ENCODE results near the gene GIPR. TPM values are rescaled to one million over a fixed set of nuclear protein-coding genes. Genes with fewer than 3 reads are reported as not detected.

GIPR gene
- total RNA-seq, 1 donor from 2014 or later = 27.2 TPM

DNA sequence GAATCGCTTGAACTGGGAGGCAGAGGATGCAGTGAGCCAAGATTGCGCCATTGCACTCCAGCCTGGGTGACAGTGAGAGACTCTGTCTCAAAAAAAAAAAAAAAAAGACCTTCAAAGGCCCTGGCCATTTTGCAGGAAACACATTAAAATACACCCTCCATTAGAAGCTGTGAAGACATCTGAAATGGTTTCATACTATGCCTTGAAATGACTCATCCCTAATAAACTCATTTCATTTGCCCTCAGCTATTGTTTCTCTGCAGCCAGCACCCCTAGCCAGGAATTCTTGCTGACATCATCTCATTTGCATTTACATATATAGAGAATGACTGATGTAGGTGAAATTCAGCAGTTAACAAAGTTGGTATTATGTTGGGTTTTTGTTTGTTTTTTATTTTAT lies 37.6 kb upstream of the GIPR start:
- no peaks in the 10 kb centered on the region for H3K27me3 Mint-ChIP-seq
- H3K4me3 Mint-ChIP-seq (ENCODE audit: low read depth) = no peak overlapping the region
- TF ChIP-seq, protein P1, sequence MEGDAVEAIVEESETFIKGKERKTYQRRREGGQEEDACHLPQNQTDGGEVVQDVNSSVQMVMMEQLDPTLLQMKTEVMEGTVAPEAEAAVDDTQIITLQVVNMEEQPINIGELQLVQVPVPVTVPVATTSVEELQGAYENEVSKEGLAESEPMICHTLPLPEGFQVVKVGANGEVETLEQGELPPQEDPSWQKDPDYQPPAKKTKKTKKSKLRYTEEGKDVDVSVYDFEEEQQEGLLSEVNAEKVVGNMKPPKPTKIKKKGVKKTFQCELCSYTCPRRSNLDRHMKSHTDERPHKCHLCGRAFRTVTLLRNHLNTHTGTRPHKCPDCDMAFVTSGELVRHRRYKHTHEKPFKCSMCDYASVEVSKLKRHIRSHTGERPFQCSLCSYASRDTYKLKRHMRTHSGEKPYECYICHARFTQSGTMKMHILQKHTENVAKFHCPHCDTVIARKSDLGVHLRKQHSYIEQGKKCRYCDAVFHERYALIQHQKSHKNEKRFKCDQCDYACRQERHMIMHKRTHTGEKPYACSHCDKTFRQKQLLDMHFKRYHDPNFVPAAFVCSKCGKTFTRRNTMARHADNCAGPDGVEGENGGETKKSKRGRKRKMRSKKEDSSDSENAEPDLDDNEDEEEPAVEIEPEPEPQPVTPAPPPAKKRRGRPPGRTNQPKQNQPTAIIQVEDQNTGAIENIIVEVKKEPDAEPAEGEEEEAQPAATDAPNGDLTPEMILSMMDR (IDR thresholded peaks at IDR 0.05; ENCODE audit: unreplicated experiment) = no peak
- no peak overlapping the region for H3K27ac Mint-ChIP-seq
- H3K4me1 Mint-ChIP-seq (ENCODE audit: low read depth) = no peaks in the 10 kb centered on the region
- no peak for DNase-seq (ENCODE audit: low spot score, unreplicated experiment)
- H3K36me3 Mint-ChIP-seq (ENCODE audit: insufficient read depth) = peaks cover 4% of the 10 kb centered on the region
- H3K9me3 Mint-ChIP-seq (ENCODE audit: low read depth) = no peaks in the 10 kb centered on the region

DNA sequence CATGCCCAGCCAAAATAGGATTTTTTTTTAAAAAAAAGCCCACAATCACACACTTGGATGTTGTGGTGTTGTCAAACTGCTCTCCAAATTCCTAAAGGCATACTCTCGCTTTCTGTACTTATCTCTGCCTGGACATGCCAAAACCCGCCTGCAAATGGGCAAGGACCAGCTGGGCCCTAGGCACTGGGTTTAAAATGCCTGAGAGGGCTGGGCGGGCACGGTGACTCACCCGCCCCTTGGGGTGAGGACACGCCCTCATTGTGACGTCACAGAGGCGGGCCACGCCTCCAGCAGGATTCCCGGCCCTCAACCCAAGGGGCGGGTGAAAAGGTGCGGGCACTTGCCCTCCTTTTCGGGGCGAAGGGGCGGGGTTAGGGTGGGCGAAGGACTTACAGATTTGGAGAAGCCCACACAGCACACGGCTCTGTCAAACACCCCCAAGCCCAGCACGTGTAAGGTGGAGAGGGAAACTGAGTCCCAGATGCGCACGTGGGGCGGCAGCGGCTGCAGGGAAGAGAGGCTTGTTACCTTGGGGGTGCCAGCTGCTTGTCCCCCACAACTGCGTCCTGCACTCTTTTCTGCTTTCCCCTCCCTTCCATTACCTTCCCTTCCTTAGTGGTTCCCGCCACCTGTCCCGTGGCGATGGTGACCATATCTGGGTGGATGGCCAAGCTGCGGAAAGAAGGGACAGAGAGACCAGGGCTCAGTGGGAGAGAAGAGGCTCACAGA lies 35.4 kb upstream of the GIPR start:
- Mint-ChIP-seq H3K27me3 (no peaks in the 10 kb centered on the region), H3K4me3 (ENCODE audit: low read depth) (no peak overlapping the region), H3K9me3 (ENCODE audit: low read depth) (no peaks in the 10 kb centered on the region), H3K4me1 (ENCODE audit: low read depth) (no peaks in the 10 kb centered on the region), H3K27ac (peak overlapping the region; percentile 88), H3K36me3 (ENCODE audit: insufficient read depth) (peaks cover under 1% of the 10 kb centered on the region)
- peak; percentile 62 for DNase-seq (ENCODE audit: low spot score, unreplicated experiment)
- TF ChIP-seq, protein P1 (IDR thresholded peaks at IDR 0.05; ENCODE audit: unreplicated experiment) = no peak

DNA sequence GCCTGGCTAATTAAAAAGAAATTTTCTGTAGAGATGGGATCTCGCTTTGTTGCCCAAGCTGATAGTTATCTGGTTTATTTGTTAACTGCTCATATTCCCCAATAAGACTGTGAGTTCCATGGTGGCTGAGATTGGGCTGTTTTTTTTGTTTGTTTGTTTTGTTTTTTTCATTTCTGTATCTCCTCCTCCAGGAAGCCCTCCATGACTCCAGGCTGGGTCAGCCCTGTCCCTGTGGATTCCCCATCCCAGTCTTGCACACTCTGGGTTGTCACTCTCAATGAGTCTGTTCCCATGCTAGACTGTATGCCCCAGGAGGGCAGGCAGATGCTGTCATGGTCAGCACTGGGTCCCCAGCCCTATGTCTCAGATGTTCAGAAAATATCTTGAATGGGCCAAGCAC lies 31.7 kb upstream of the GIPR start:
- H3K4me1 Mint-ChIP-seq (ENCODE audit: low read depth) = peaks cover 14% of the 10 kb centered on the region
- no peak overlapping the region for H3K27ac Mint-ChIP-seq
- H3K9me3 Mint-ChIP-seq (ENCODE audit: low read depth) = peaks cover 5% of the 10 kb centered on the region
- DNase-seq (ENCODE audit: low spot score, unreplicated experiment) = no peak
- TF ChIP-seq, protein P1 (IDR thresholded peaks at IDR 0.05; ENCODE audit: unreplicated experiment) = no peak
- no peaks in the 10 kb centered on the region for H3K36me3 Mint-ChIP-seq (ENCODE audit: insufficient read depth)
- H3K27me3 Mint-ChIP-seq = peaks cover 7% of the 10 kb centered on the region
- H3K4me3 Mint-ChIP-seq (ENCODE audit: low read depth) = no peak overlapping the region

DNA sequence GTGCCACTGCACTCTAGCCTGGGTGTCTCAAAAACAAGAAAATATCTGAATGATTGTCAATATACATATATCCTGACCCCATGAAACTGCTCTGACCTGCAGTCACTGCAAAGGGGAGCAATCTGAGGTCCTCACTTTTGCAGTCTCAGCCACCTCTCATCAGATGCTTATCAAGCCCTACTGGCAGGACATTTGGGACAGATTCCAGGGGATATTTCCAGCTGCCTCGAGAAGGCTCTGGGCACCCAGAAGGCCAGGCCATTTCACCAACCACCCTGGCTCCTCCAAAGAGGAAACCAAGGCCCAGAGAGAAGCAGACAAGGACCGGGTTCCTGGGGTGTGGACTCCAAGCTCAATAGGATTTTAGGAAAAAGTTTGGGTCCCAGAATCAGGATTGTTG lies 31.1 kb upstream of the GIPR start:
- no peak overlapping the region for H3K27ac Mint-ChIP-seq
- peaks cover 10% of the 10 kb centered on the region for H3K27me3 Mint-ChIP-seq
- TF ChIP-seq, protein P1 (IDR thresholded peaks at IDR 0.05; ENCODE audit: unreplicated experiment) = no peak
- no peak for DNase-seq (ENCODE audit: low spot score, unreplicated experiment)
- no peak overlapping the region for H3K4me3 Mint-ChIP-seq (ENCODE audit: low read depth)
- H3K9me3 Mint-ChIP-seq (ENCODE audit: low read depth) = peaks cover 6% of the 10 kb centered on the region
- H3K36me3 Mint-ChIP-seq (ENCODE audit: insufficient read depth) = no peaks in the 10 kb centered on the region
- H3K4me1 Mint-ChIP-seq (ENCODE audit: low read depth) = peaks cover 17% of the 10 kb centered on the region

DNA sequence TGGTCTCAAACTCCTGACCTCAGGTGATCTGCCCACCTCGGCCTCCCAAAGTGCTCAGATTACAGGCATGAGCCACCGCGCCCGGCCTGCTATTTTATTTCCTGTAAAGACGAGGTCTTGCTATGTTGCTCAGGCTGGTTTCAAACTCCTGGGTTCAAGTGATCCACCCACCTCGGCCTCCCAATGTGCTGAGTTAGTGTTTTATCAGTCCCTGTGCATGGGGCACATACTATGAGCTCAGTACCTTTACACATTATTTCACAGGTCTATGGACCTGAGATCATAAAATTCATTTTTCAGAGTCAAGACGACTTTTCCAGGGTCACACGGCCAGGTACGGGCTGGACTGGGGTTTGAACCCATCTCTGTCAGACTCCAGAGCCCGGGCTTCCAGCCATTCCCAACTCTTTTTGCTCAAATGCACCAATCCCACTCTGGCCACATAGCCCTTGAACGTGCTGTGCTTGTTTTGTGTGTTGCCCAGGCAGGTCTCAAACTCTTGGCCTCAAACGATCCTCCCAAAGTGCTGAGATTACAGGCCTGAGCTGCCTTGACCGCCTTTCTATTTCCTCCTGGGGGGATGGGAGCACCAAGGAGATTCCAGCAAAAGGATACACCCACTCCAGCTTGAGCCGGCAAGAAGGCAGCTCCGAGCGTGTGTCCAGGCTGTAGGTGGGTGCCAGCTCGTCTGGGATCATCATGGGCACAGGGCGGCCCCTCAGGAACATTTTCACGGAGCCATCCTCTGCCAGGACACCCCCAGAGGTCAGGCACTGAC lies 29.9 kb upstream of the GIPR start:
- Mint-ChIP-seq H3K9me3 (ENCODE audit: low read depth) (peaks cover 6% of the 10 kb centered on the region), H3K4me3 (ENCODE audit: low read depth) (peak overlapping the region; percentile 87), H3K4me1 (ENCODE audit: low read depth) (peaks cover 18% of the 10 kb centered on the region), H3K36me3 (ENCODE audit: insufficient read depth) (no peaks in the 10 kb centered on the region), H3K27me3 (peaks cover 12% of the 10 kb centered on the region), H3K27ac (no peak overlapping the region)
- no peak for DNase-seq (ENCODE audit: low spot score, unreplicated experiment)
- TF ChIP-seq, protein P1 (IDR thresholded peaks at IDR 0.05; ENCODE audit: unreplicated experiment) = no peak

Data from progenitor cell of endocrine pancreas (in vitro differentiated cells).